Activated CD8-positive, alpha-beta memory T cell treated with anti-CD3 and anti-CD28 coated beads, Interleukin-2, amount 50 U/mL, for 24 hours (primary cell): ENCODE measurements around the gene POMZP3.
"Not testable (repeated sequence)": the region's sequence is repeated elsewhere in the genome, so short reads cannot be mapped to it uniquely, and the experiment has no call there.

ENCODE experiments used
- DNase-seq: peaks from one replicate; pipeline ENCODE4 v3.0.0-alpha.2; 2020; ENCODE audit errors: extremely low read depth

The POMZP3 gene

GRCh38 chr7:76588586-76588985, 38.5 kb downstream of the POMZP3 start:
- DNase-seq: not testable (repeated sequence)

- not testable (repeated sequence) for DNase-seq
Observed at GRCh38 chr7:76586585-76587315, 40.3 kb downstream of the POMZP3 start.

- not testable (repeated sequence) for DNase-seq
Observed at GRCh38 chr7:76583636-76584281, 43.3 kb downstream of the POMZP3 start.

GRCh38 chr7:76582848-76583631, 44.0 kb downstream of the POMZP3 start:
- not testable (repeated sequence) for DNase-seq

GRCh38 chr7:76575919-76576655, 51.0 kb downstream of the POMZP3 start:
- not testable (repeated sequence) for DNase-seq

- DNase-seq: not testable (repeated sequence)
Observed at GRCh38 chr7:76575431-76575830, 51.6 kb downstream of the POMZP3 start.

- not testable (repeated sequence) for DNase-seq
Observed at GRCh38 chr7:76572296-76572695, 54.8 kb downstream of the POMZP3 start.

- not testable (repeated sequence) for DNase-seq
Observed at GRCh38 chr7:76570324-76570775, 56.7 kb downstream of the POMZP3 start.

- not testable (repeated sequence) for DNase-seq
Observed at GRCh38 chr7:76568742-76569141, 58.3 kb downstream of the POMZP3 start.

- DNase-seq: not testable (repeated sequence)
Observed at GRCh38 chr7:76567753-76568152, 59.3 kb downstream of the POMZP3 start.

- DNase-seq: not testable (repeated sequence)
Observed at GRCh38 chr7:76567311-76567710, 59.8 kb downstream of the POMZP3 start.

- DNase-seq: not testable (repeated sequence)
Observed at GRCh38 chr7:76565001-76565400, 62.1 kb downstream of the POMZP3 start.

GRCh38 chr7:76561342-76561741, 65.7 kb downstream of the POMZP3 start:
- not testable (repeated sequence) for DNase-seq

- not testable (repeated sequence) for DNase-seq
Observed at GRCh38 chr7:76560157-76560556, 66.9 kb downstream of the POMZP3 start.
